Progenitor cell of endocrine pancreas (in vitro differentiated cells): Measurements from ENCODE around the gene CPNE4. TPM values are rescaled to one million over a fixed set of nuclear protein-coding genes. Genes with fewer than 3 reads are reported as not detected.
"Not testable (repeated sequence)": the region's sequence is repeated elsewhere in the genome, so short reads cannot be mapped to it uniquely, and the experiment has no call there.

Experiments
- DNase-seq: peaks from one replicate; pipeline ENCODE4 v3.0.0; 2021; ENCODE audit warnings: low spot score; ENCODE audit not compliant: unreplicated experiment
- H3K27ac Mint-ChIP-seq: 2 replicates; pipeline ENCODE4 v1.8.0; 2021; ENCODE audit warnings: mild to moderate bottlenecking, moderate library complexity, mixed read lengths
- H3K27me3 Mint-ChIP-seq: 2 replicates; pipeline ENCODE4 v1.8.0; 2021; ENCODE audit warnings: mixed read lengths
- H3K36me3 Mint-ChIP-seq: 2 replicates; pipeline ENCODE4 v1.8.0; 2022; ENCODE audit warnings: mixed read lengths; ENCODE audit not compliant: insufficient read depth
- H3K4me1 Mint-ChIP-seq: 2 replicates; pipeline ENCODE4 v1.8.0; 2021; ENCODE audit warnings: low read depth, mixed read lengths
- H3K4me3 Mint-ChIP-seq: 2 replicates; pipeline ENCODE4 v1.8.0; 2021; ENCODE audit warnings: low read depth, mild to moderate bottlenecking, moderate library complexity, mixed read lengths
- H3K9me3 Mint-ChIP-seq: 2 replicates; pipeline ENCODE4 v1.8.0; 2021; ENCODE audit warnings: low read depth, mixed read lengths
- total RNA-seq: library from RNA; stranded (reverse); gene quantifications from 2 replicates; pipeline ENCODE4 v1.2.1, GENCODE V29; 2021
- TF ChIP-seq, protein P1 (sequence below): fragments of 200-600 bp; sonication (generic); IDR thresholded peaks from one replicate; pipeline ENCODE4 v1.5.0; 2021; ENCODE audit warnings: antibody characterized with exemption, mild to moderate bottlenecking; ENCODE audit not compliant: unreplicated experiment

Gene CPNE4
- total RNA-seq, 1 donor from 2014 or later, result 5.5 TPM

DNA sequence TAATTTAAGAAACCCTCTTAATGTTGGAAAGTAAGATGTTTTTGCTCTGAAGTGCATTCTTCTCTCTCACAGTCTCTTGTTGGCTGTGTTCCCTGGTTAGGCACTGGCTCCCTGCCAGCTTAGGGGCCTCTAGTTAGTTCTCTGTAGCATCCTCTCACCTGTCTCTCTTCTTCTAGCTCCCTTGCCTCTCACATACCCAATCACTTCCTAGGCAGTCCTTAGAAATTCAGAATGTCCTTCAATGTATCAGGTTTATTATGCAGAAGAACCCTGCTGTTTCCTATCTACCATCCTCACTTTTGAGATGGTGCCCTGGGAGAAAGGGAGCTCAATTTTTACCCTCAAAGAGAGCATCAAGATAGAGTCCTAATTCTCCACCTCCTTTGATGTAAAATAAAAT lies 36.2 kb upstream of the CPNE4 start:
- Mint-ChIP-seq H3K36me3 (no peaks in the 10 kb centered on the region), H3K9me3 (no peaks in the 10 kb centered on the region), H3K27me3 (no peaks in the 10 kb centered on the region), H3K4me3 (no peak overlapping the region), H3K27ac (no peak overlapping the region), H3K4me1 (peaks cover 5% of the 10 kb centered on the region)
- no peak for DNase-seq
- TF ChIP-seq, protein P1, sequence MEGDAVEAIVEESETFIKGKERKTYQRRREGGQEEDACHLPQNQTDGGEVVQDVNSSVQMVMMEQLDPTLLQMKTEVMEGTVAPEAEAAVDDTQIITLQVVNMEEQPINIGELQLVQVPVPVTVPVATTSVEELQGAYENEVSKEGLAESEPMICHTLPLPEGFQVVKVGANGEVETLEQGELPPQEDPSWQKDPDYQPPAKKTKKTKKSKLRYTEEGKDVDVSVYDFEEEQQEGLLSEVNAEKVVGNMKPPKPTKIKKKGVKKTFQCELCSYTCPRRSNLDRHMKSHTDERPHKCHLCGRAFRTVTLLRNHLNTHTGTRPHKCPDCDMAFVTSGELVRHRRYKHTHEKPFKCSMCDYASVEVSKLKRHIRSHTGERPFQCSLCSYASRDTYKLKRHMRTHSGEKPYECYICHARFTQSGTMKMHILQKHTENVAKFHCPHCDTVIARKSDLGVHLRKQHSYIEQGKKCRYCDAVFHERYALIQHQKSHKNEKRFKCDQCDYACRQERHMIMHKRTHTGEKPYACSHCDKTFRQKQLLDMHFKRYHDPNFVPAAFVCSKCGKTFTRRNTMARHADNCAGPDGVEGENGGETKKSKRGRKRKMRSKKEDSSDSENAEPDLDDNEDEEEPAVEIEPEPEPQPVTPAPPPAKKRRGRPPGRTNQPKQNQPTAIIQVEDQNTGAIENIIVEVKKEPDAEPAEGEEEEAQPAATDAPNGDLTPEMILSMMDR, result no peak

DNA sequence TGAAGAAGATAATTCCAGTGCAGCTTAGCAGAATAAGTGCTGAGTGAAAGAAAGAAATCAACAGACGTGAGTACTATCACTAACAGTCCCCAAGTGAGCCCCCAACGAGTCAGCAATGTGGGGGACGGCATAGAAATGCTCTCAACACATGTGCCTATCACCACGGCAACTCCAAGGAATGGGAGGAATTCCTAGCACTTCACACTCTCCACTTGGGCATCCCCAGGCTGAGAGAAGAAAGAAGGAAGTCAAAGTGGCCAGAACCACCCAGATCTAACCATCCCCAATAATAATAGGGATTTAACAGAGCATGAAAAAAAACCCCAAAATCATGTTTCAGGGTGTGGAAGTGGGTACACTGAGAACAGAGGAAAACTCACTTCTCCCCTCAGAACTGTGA lies 29.3 kb upstream of the CPNE4 start:
- DNase-seq, result no peak
- Mint-ChIP-seq H3K4me3 (no peak overlapping the region), H3K4me1 (peaks cover 3% of the 10 kb centered on the region), H3K9me3 (peaks cover 8% of the 10 kb centered on the region), H3K27ac (no peak overlapping the region), H3K36me3 (no peaks in the 10 kb centered on the region), H3K27me3 (no peaks in the 10 kb centered on the region)
- TF ChIP-seq, protein P1, result no peak

DNA sequence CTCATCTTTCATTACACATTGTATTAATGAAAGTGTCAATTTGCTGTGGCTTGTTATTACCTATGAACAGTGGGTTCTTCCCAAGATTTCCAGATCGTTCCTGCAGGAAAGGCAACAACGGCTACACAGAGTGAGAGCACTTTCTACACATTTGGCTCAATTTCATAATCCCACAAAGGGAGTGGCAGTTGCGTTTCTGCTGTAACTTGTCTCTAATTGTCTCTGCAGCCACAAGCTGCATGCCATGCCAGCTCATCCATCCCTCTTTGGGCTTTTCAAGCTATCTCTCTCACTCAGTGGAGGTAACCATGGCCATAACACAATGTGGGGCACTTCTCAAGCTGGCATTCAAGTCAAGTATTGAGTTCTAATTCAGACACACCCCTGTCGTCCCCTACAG lies 27.7 kb upstream of the CPNE4 start:
- TF ChIP-seq, protein P1, result no peak
- H3K4me3 Mint-ChIP-seq, result no peak overlapping the region
- H3K4me1 Mint-ChIP-seq, result no peaks in the 10 kb centered on the region
- no peak overlapping the region for H3K27ac Mint-ChIP-seq
- peaks cover 8% of the 10 kb centered on the region for H3K9me3 Mint-ChIP-seq
- no peaks in the 10 kb centered on the region for H3K36me3 Mint-ChIP-seq
- H3K27me3 Mint-ChIP-seq, result no peaks in the 10 kb centered on the region
- DNase-seq, result no peak

DNA sequence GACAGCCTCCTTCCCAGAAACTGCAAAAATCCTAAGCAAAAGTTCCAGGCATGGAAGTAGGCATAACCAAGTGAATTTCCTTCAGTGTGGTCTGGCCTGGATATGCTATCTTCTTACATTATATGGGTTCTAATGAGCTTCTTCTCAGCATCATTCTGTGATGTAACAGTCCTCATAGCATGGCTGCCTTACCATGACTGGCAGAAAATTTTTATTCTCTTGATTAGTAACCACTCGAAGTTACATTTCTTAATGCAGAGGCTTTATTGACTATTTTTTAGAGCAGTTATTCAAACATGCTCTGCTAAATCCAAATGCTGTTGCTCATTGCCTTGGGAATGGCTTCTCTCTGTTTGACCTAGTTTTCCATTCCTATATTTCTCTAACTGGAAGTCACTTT lies 21.1 kb upstream of the CPNE4 start:
- TF ChIP-seq, protein P1, result no peak
- no peak for DNase-seq
- Mint-ChIP-seq H3K9me3 (peaks cover 2% of the 10 kb centered on the region), H3K36me3 (no peaks in the 10 kb centered on the region), H3K27me3 (peaks cover 3% of the 10 kb centered on the region), H3K4me1 (no peaks in the 10 kb centered on the region), H3K4me3 (no peak overlapping the region), H3K27ac (no peak overlapping the region)

DNA sequence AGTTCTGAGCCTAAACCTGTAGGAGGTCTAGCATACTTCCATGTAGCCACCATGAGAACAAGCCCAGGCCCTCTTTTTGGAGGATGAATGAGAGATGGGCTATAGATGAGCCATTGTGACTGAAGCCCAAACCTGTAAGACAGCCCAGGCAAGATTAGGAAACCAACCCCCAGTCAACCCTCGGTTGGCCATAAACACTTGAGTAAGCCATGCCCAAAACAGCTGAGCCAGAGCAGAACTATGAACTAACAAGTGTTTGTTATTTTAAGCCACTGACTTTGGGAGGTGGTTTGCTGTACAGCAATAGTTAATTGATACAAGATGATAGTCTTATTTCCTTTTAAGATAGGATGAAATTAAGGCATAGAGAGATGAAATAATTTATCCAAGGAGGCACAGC lies 12.4 kb upstream of the CPNE4 start:
- no peaks in the 10 kb centered on the region for H3K9me3 Mint-ChIP-seq
- no peaks in the 10 kb centered on the region for H3K4me1 Mint-ChIP-seq
- H3K27ac Mint-ChIP-seq, result no peak overlapping the region
- H3K36me3 Mint-ChIP-seq, result no peaks in the 10 kb centered on the region
- no peaks in the 10 kb centered on the region for H3K27me3 Mint-ChIP-seq
- TF ChIP-seq, protein P1, result no peak
- no peak for DNase-seq
- no peak overlapping the region for H3K4me3 Mint-ChIP-seq

DNA sequence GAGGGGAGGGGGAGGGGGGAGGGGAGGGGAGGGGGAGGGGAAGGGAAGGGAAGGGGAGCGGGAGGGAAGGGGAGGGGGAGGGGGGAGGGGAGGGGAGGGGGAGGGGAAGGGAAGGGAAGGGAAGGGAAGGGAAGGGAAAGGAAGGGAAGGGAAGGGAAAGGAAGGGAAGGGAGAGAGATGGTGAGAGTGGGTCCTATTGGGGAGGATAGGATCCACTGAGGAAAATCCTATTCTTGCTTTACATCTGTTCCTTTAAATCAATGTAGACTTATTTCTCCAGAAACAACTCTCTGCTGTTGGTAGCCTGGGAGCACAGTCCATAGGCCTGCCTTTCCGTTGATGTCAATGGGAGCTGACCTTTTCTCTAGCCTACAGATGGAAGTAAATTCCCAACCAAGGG lies 10.1 kb upstream of the CPNE4 start:
- not testable (repeated sequence) for H3K9me3 Mint-ChIP-seq, DNase-seq, H3K27ac Mint-ChIP-seq, H3K4me3 Mint-ChIP-seq, H3K4me1 Mint-ChIP-seq, H3K27me3 Mint-ChIP-seq, H3K36me3 Mint-ChIP-seq
